ENCODE results near the gene COPG1.
"Not testable (repeated sequence)": the region's sequence is repeated elsewhere in the genome, so short reads cannot be mapped to it uniquely, and the experiment has no call there.

The COPG1 gene

GRCh38 chr3:129245641-129246306, 3.6 kb upstream of the COPG1 start:
- DNase-seq = peak; percentile 66

GRCh38 chr3:129246636-129247035, 2.8 kb upstream of the COPG1 start:
- DNase-seq = no peak

- no peak for DNase-seq
Measured at GRCh38 chr3:129248286-129248979, 973 bp upstream of the COPG1 start.

GRCh38 chr3:129252748-129253147, 3.3 kb downstream of the COPG1 start:
- DNase-seq = no peak

- DNase-seq = no peak
Measured at GRCh38 chr3:129254536-129255230, 5.3 kb downstream of the COPG1 start.

GRCh38 chr3:129256270-129256669, 6.9 kb downstream of the COPG1 start:
- no peak for DNase-seq

- DNase-seq = no peak
Measured at GRCh38 chr3:129257609-129258008, 8.2 kb downstream of the COPG1 start.

- DNase-seq = no peak
Measured at GRCh38 chr3:129259612-129260477, 10.4 kb downstream of the COPG1 start.

GRCh38 chr3:129260606-129261005, 11.2 kb downstream of the COPG1 start:
- DNase-seq = no peak

GRCh38 chr3:129261894-129262293, 12.5 kb downstream of the COPG1 start:
- DNase-seq = no peak

- DNase-seq = no peak
Measured at GRCh38 chr3:129263161-129263910, 13.9 kb downstream of the COPG1 start.

GRCh38 chr3:129264994-129265393, 15.6 kb downstream of the COPG1 start:
- not testable (repeated sequence) for DNase-seq

GRCh38 chr3:129266651-129267050, 17.2 kb downstream of the COPG1 start:
- no peak for DNase-seq

- no peak for DNase-seq
Measured at GRCh38 chr3:129268396-129268795, 19.0 kb downstream of the COPG1 start.

- DNase-seq = no peak
Measured at GRCh38 chr3:129271674-129272073, 22.3 kb downstream of the COPG1 start.

- no peak for DNase-seq
Measured at GRCh38 chr3:129276385-129276784, 27.0 kb downstream of the COPG1 start.

- DNase-seq = no peak
Measured at GRCh38 chr3:129277829-129278271, 28.4 kb downstream of the COPG1 start.

GRCh38 chr3:129278439-129278965, 29.1 kb downstream of the COPG1 start, which contains the start of gene HMCES:
TSS of gene HMCES (plus strand) at chr3:129278870. CDS start at chr3:129279733, 863 bp downstream.
- peak; percentile 88 for DNase-seq

- DNase-seq = no peak
Measured at GRCh38 chr3:129278966-129279906, 29.8 kb downstream of the COPG1 start.

- no peak for DNase-seq
Measured at GRCh38 chr3:129280183-129280582, 30.8 kb downstream of the COPG1 start.

- DNase-seq = no peak
Measured at GRCh38 chr3:129281726-129282125, 32.3 kb downstream of the COPG1 start.
